Measurements from ENCODE around the gene BDKRB1.

DNA sequence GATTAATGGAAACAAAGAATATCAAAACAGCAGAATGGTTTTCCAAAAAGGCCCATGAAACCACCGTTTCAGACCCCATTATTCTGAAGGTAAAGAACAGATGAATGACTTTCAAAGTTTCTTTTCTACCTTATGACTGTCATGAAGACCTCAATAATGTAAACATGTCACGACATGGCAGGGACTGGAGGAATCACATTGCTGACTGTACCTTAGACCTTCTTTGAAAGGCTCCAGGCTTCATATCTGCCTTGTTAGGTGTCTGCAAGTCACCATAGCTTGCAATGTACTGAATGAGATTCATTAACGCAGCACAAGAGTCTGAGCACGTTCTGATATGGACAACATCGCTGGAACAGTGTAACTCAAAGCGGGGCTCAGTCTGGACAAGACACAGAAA, 54.9 kb downstream of the BDKRB1 start:
- TF ChIP-seq POLR2A (IDR thresholded peaks at IDR 0.05; ENCODE audit: low read depth, low read length) = no peak
- TF ChIP-seq POLR2AphosphoS5 (IDR thresholded peaks at IDR 0.05; ENCODE audit: low read depth, low read length) = no peak

All from GM12891 (cell line).